Glomerular visceral epithelial cell (primary cell): ENCODE data around the gene FAM120B.

Source experiments
- DNase-seq: peaks from one replicate; pipeline ENCODE4 v3.0.0-alpha.2; 2016; ENCODE audit errors: extremely low spot score

Gene FAM120B

GRCh38 chr6:170455335-170455979 is 148.9 kb downstream of the FAM120B start:
- no peak for DNase-seq

- no peak for DNase-seq
Measured at GRCh38 chr6:170456334-170456733, 149.8 kb downstream of the FAM120B start.
